K562 (cell line): Measurements from ENCODE around the gene AKR1A1. TPM values are rescaled to one million over a fixed set of nuclear protein-coding genes. Genes with fewer than 3 reads are reported as not detected.

Source experiments
- CCNT2 ChIP-seq: IDR thresholded peaks from 2 replicates; pipeline ENCODE4 v1.6.1; 2011; ENCODE audit warnings: borderline replicate concordance, low read depth, mild to moderate bottlenecking, moderate library complexity, mixed read lengths, low read length; ENCODE audit not compliant: insufficient read length; ENCODE audit errors: extremely low read depth
- E2F1 ChIP-seq: sonication (generic); formaldehyde crosslinking; IDR thresholded peaks from 2 replicates; pipeline ENCODE4 v1.8.1; 2023; ENCODE audit warnings: mild to moderate bottlenecking, missing genetic modification reagents, moderate library complexity
- E2F5 ChIP-seq: sonication (generic); formaldehyde crosslinking; IDR thresholded peaks from 2 replicates; pipeline ENCODE4 v1.8.0; 2022; ENCODE audit warnings: mild to moderate bottlenecking, missing genetic modification reagents
- ETV6 ChIP-seq, 3 experiments: fragments of 150-350 bp in 1 of 3; sonication (generic) in 1 of 3; formaldehyde crosslinking in 1 of 3; IDR thresholded peaks; 2 replicates each; pipeline versions ENCODE4 v1.6.1 to v1.8.0; 2014 to 2022; ENCODE audit warnings: borderline replicate concordance in 2 of 3, low read depth in 2 of 3, antibody characterized with exemption in 1 of 3, low read length in 1 of 3, mild to moderate bottlenecking in 1 of 3, missing genetic modification reagents in 1 of 3
- EZH2 ChIP-seq: IDR thresholded peaks from 2 replicates; pipeline ENCODE4 v1.6.1; 2012; ENCODE audit warnings: low read depth, mild to moderate bottlenecking, inconsistent platforms, low read length, borderline replicate concordance
- FOXJ2 ChIP-seq: fragments of 200-800 bp; sonication (Bioruptor generic); IDR thresholded peaks from 2 replicates; pipeline ENCODE4 v1.6.1; 2016; ENCODE audit warnings: missing genetic modification characterization, missing compliant biosample characterization
- FOXK1 ChIP-seq: sonication (generic); formaldehyde crosslinking; IDR thresholded peaks from 2 replicates; pipeline ENCODE4 v1.8.0; 2022; ENCODE audit warnings: missing genetic modification reagents, mild to moderate bottlenecking, borderline replicate concordance
- FOXP4 ChIP-seq: sonication (generic); formaldehyde crosslinking; IDR thresholded peaks from 2 replicates; pipeline ENCODE4 v1.8.0; 2022; ENCODE audit warnings: mild to moderate bottlenecking, missing genetic modification reagents, borderline replicate concordance
- HOMEZ ChIP-seq: fragments of 250-450 bp; sonication (Bioruptor Pico); IDR thresholded peaks from 2 replicates; pipeline ENCODE4 v1.4.0; 2020; ENCODE audit warnings: mild to moderate bottlenecking, moderate library complexity
- MAX ChIP-seq: sonication (generic); formaldehyde crosslinking; IDR thresholded peaks from 2 replicates; pipeline ENCODE4 v1.9.0; 2022; ENCODE audit warnings: mild to moderate bottlenecking, missing genetic modification reagents
- MEF2D ChIP-seq: conservative IDR thresholded peaks from 2 replicates; pipeline ENCODE4 v1.6.1; 2016; ENCODE audit warnings: low read depth, missing genetic modification characterization, missing compliant biosample characterization
- PCBP1 ChIP-seq: fragments of 200-400 bp; formaldehyde crosslinking; IDR thresholded peaks from 2 replicates; pipeline ENCODE4 v1.6.1; 2018; ENCODE audit warnings: mild to moderate bottlenecking, low read depth, low read length; ENCODE audit not compliant: poor library complexity, severe bottlenecking
- SMARCA4 ChIP-seq: fragments of 450-650 bp; IDR thresholded peaks from 2 replicates; pipeline ENCODE4 v1.6.1; 2016
- SMC3 ChIP-seq: conservative IDR thresholded peaks from 2 replicates; pipeline ENCODE4 v1.6.1; 2011; ENCODE audit warnings: low read depth, low read length, improper control_type of control experiment; ENCODE audit not compliant: insufficient read depth
- SNIP1 ChIP-seq: fragments of 450-650 bp; IDR thresholded peaks from 2 replicates; pipeline ENCODE4 v1.7.1; 2017; ENCODE audit warnings: low read depth, mild to moderate bottlenecking
- SRSF3 ChIP-seq: fragments of 200-400 bp; formaldehyde crosslinking; IDR thresholded peaks from 2 replicates; pipeline ENCODE4 v1.6.1; 2016; ENCODE audit warnings: mild to moderate bottlenecking, low read length, moderate library complexity; ENCODE audit not compliant: insufficient read depth
- TEAD1 ChIP-seq, 2 experiments: fragments of 450-650 bp in 1 of 2; sonication (generic) in 1 of 2; formaldehyde crosslinking; IDR thresholded peaks; 2 replicates each; pipeline versions ENCODE4 v1.4.0 to v1.8.0; 2020 to 2022; ENCODE audit warnings: mild to moderate bottlenecking in 2 of 2, missing genetic modification reagents in 1 of 2
- TGIF2 ChIP-seq: sonication (generic); formaldehyde crosslinking; IDR thresholded peaks from 2 replicates; pipeline ENCODE4 v1.8.1; 2022; ENCODE audit warnings: mild to moderate bottlenecking, missing genetic modification reagents, moderate library complexity
- ZNF224 ChIP-seq: sonication (generic); formaldehyde crosslinking; IDR thresholded peaks from 2 replicates; pipeline ENCODE4 v1.8.0; 2022; ENCODE audit warnings: mild to moderate bottlenecking, missing genetic modification reagents
- ZZZ3 ChIP-seq: fragments of 450-650 bp; IDR thresholded peaks from 2 replicates; pipeline ENCODE4 v1.6.1; 2016; ENCODE audit warnings: antibody characterized with exemption, mild to moderate bottlenecking, moderate library complexity
- polyA plus RNA-seq, 8 experiments: library from polyadenylated mRNA; depleted of rRNA in 4 of 8; stranded (reverse) in 5 of 8; unstranded in 3 of 8; fragments of >200 nt; fragmentation: Nextera tagmentation in 2 of 8; fragmentation: Illumina TruSeq in 1 of 8; extraction: Ambion mirVana in 2 of 8; extraction: Trizol in 1 of 8; gene quantifications; 2 replicates each; pipeline versions ENCODE4 v1.2.1 to v1.2.3, GENCODE V29; 2011 to 2014; ENCODE audit warnings: inconsistent platforms in 1 of 8, missing spikeins in 1 of 8
- total RNA-seq, 7 experiments: library from RNA; depleted of rRNA in 6 of 7; stranded (reverse); fragments of >200 nt in 6 of 7; fragmentation: Illumina TruSeq in 2 of 7; extraction: Trizol in 2 of 7; gene quantifications; 2 replicates each; pipeline versions ENCODE4 v1.2.1 to v1.2.3, GENCODE V29; 2011 to 2021; ENCODE audit warnings: low replicate concordance in 1 of 7

Gene AKR1A1
- total and polyA plus RNA-seq, 9 of the 15 experiments (the other 6 are each of a cell fraction or from before 2014, with no cell fraction given), result 68.6 to 211 (median 132) TPM

- no peak for TF ChIP-seq ETV6 (IDR thresholded peaks at IDR 0.05; ENCODE audit: borderline replicate concordance in 1 of 2, low read depth in 2 of 2, low read length in 1 of 2)
- peak; percentile 41; the same call in 1 of the 2 replicates for TF ChIP-seq ETV6 (CRISPR knock-in tag; IDR thresholded peaks at IDR 0.05; ENCODE audit: borderline replicate concordance)
- TF ChIP-seq MAX (CRISPR knock-in tag), result peak; percentile 55
- TF ChIP-seq EZH2, result no peak
- no peak for TF ChIP-seq SRSF3
- TF ChIP-seq ZNF224 (CRISPR knock-in tag), result no peak
- 0 out of 2 replicates have a peak, but pooled peaks have one; percentile 67 for TF ChIP-seq FOXK1 (CRISPR knock-in tag)
- no peak for TF ChIP-seq TEAD1 (CRISPR knock-in tag; IDR thresholded peaks at IDR 0.05)
- TF ChIP-seq SMARCA4, result peak; percentile 30; the same call in 1 of the 2 replicates
- peak; percentile 89 for TF ChIP-seq FOXP4 (CRISPR knock-in tag)
- TF ChIP-seq E2F5 (CRISPR knock-in tag), result peak; percentile 68; the same call in 1 of the 2 replicates
- peak; percentile 9 for TF ChIP-seq CCNT2
- 0 out of 2 replicates have a peak, but pooled peaks have one; percentile 5 for TF ChIP-seq SMC3
- TF ChIP-seq ZZZ3, result no peak
- TF ChIP-seq SNIP1, result no peak
- TF ChIP-seq FOXJ2 (tag), result no peak
- no peak for TF ChIP-seq HOMEZ
- TF ChIP-seq E2F1 (CRISPR knock-in tag), result peak; percentile 92
- TF ChIP-seq TGIF2 (CRISPR knock-in tag), result no peak
- TF ChIP-seq PCBP1, result peak; percentile 78
- no peak for TF ChIP-seq MEF2D (tag)
These were observed 33.9 kb downstream of the AKR1A1 start (continued) for GRCh38 chr1:45584351-45585109.
